ENCODE data around the gene HS6ST2.

Gene HS6ST2

DNA sequence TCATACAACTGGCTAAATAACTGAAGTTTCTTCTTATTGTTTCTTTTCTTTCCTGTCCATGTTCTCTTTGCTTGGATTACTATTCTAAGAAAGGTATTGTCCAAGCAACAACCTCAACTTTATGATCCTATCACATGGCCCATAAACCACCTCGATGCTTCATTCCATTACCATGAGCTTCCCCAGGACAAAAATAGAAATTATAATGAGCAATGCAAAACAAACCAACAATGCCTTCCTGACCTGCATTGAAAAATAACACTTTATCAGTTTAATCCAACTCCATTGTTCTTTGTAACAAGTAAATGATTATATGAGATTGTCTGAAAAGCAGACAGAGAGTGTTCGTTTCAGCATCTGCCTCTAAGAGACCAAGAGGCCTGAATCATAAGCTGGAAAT is 148.8 kb downstream of the HS6ST2 start:
- H3K4me3 Mint-ChIP-seq, result no peak overlapping the region
- no peaks in the 10 kb centered on the region for H3K36me3 Mint-ChIP-seq
- H3K9me3 Mint-ChIP-seq (ENCODE audit: low read depth), result no peaks in the 10 kb centered on the region
- no peaks in the 10 kb centered on the region for H3K4me1 Mint-ChIP-seq (ENCODE audit: low read depth)
- no peak overlapping the region for H3K27ac Mint-ChIP-seq
- H3K27me3 Mint-ChIP-seq, result no peaks in the 10 kb centered on the region

DNA sequence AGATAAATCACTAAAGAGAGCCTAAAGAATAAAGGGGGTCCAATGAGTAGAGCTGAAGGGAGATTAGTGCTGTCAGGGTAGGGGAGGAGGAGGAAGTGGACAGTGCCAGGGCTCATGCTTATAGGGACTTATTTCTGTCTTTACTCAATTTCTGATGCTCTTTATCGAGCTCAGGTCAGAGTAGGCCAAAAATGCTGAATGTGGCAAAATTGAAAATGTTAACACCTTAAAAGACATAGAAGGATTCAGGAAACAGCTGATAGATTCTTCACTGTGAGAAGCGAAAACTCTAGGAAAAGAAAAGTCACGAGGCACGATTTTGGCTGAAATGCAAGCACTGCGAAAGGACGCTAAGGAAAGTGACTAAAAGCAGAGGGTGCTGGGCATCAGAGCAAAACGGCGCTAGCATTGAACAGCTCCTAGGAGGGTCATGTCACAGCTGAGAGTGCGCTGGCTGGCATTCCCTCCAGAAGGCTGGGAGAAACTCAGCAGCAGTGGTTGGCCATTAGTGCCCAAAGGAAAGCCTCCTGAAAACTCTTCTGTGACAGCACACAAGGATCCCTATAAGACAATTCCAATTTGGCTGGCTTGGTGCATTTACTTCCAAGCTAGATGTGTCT is 150.9 kb downstream of the HS6ST2 start:
- no peaks in the 10 kb centered on the region for H3K27me3 Mint-ChIP-seq

DNA sequence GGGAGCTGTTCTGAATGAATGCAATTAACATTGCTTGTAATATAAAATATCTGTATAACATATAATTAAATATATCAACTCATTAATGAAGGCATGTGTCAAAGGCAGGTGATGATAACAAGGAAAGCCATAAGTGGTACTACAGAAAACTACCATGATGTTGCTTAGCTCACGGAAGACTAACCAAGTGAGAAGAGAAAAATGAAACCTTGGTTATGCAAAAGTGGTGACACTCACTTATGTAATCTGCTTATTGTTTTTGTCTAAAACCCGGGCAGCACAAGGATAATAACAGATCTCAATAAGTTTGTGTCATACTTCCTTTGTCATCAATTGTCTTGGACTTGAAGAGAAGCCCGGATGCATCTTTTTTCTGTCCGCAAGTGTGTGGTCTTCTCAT is 156.4 kb downstream of the HS6ST2 start:
- Mint-ChIP-seq H3K27me3 (no peaks in the 10 kb centered on the region), H3K27ac (no peak overlapping the region)

More for the DNA sequence above, 150.9 kb downstream of the HS6ST2 start:
- no peak overlapping the region for H3K4me3 Mint-ChIP-seq
- H3K4me1 Mint-ChIP-seq (ENCODE audit: low read depth), result no peaks in the 10 kb centered on the region
- H3K9me3 Mint-ChIP-seq (ENCODE audit: low read depth), result no peaks in the 10 kb centered on the region
- no peak overlapping the region for H3K27ac Mint-ChIP-seq
- no peaks in the 10 kb centered on the region for H3K36me3 Mint-ChIP-seq

DNA sequence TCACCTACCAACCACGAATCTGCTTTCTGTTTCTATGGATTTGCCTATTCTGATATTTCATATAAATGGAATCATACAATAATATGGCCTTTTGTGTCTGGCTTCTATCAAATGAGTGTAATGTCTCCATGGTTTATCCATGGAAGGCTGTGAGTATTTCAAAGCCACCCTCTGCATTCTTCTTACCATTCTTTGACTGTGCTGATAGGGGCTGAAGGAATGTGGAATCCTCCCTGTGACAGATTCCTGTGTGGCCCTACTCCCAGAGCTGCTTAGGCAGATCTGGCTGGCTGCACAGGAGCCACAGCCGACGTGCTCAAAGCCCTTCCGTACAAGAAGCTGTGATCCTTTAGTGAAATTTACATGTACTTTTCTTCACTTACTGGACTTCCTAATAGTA is 163.2 kb downstream of the HS6ST2 start:
- no peaks in the 10 kb centered on the region for H3K9me3 Mint-ChIP-seq (ENCODE audit: low read depth)
- no peak overlapping the region for H3K27ac Mint-ChIP-seq
- H3K36me3 Mint-ChIP-seq, result no peaks in the 10 kb centered on the region
- no peaks in the 10 kb centered on the region for H3K4me1 Mint-ChIP-seq (ENCODE audit: low read depth)
- H3K27me3 Mint-ChIP-seq, result no peaks in the 10 kb centered on the region
- H3K4me3 Mint-ChIP-seq, result no peak overlapping the region

More for the DNA sequence above, 156.4 kb downstream of the HS6ST2 start:
- H3K4me1 Mint-ChIP-seq (ENCODE audit: low read depth), result no peaks in the 10 kb centered on the region
- no peak overlapping the region for H3K4me3 Mint-ChIP-seq
- H3K36me3 Mint-ChIP-seq, result no peaks in the 10 kb centered on the region
- H3K9me3 Mint-ChIP-seq (ENCODE audit: low read depth), result no peaks in the 10 kb centered on the region

DNA sequence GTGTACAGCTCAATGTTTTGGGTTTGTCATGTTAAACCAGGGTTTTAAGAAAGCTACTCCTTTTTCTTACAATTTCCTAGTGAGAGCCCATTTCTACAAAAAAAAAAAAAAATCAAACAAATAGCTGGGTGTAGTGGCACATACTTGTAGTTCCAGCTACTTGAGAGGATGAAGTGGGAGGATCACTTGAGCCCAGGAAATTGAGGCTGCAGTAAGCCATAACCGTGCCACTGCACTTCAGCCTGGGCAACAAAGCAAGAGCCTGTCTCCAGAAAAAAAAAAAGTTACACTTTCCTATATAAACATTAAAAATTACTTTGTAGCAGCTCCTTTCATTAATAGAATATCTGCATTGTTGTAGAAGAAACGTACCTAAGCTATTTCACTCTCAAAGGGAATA is 166.7 kb downstream of the HS6ST2 start:
- H3K27ac Mint-ChIP-seq, result no peak overlapping the region
- no peaks in the 10 kb centered on the region for H3K36me3 Mint-ChIP-seq
- no peaks in the 10 kb centered on the region for H3K9me3 Mint-ChIP-seq (ENCODE audit: low read depth)
- H3K4me1 Mint-ChIP-seq (ENCODE audit: low read depth), result no peaks in the 10 kb centered on the region
- H3K4me3 Mint-ChIP-seq, result no peak overlapping the region
- H3K27me3 Mint-ChIP-seq, result no peaks in the 10 kb centered on the region

DNA sequence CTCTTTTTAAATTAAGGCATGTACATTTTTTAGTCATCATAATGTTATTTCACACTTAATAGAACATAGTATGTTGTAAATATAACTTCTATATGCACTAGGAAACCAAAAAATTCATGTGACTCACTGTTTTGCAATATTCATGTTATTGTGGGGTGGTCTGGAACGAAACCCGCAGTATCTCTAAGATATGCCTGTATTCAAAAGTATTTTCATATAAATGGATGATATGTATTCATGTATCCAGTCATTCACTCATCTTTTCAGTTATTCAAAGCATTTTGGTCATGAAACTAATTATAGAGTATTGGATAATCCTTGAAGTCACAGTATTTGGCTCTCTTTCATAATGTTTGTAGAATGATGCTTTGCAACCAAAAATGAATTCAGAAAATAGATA is 168.1 kb downstream of the HS6ST2 start:
- Mint-ChIP-seq H3K4me3 (no peak overlapping the region), H3K27me3 (no peaks in the 10 kb centered on the region), H3K4me1 (ENCODE audit: low read depth) (no peaks in the 10 kb centered on the region), H3K27ac (no peak overlapping the region), H3K9me3 (ENCODE audit: low read depth) (no peaks in the 10 kb centered on the region), H3K36me3 (no peaks in the 10 kb centered on the region)

DNA sequence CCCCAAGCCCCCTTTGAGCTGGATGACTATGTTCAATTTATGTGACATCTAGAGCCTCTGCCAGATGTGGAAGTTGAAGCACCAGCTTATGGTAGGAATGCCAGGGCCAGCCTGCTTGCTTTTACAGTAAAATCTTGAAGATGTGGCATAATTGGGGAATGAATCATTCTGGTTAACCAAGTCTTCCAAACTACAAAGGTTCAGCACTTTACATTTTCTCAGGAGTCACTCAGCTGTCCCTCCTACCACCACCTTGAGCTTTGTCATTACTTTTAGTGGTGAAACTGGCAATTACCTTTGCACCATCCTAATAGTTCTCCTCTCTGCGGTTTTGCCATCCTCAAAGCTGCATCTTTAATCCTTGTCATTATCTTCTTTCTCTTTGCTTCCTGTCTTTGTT is 172.2 kb downstream of the HS6ST2 start:
- Mint-ChIP-seq H3K4me3 (no peak overlapping the region), H3K27ac (no peak overlapping the region), H3K27me3 (no peaks in the 10 kb centered on the region), H3K4me1 (ENCODE audit: low read depth) (no peaks in the 10 kb centered on the region), H3K9me3 (ENCODE audit: low read depth) (no peaks in the 10 kb centered on the region), H3K36me3 (no peaks in the 10 kb centered on the region)

DNA sequence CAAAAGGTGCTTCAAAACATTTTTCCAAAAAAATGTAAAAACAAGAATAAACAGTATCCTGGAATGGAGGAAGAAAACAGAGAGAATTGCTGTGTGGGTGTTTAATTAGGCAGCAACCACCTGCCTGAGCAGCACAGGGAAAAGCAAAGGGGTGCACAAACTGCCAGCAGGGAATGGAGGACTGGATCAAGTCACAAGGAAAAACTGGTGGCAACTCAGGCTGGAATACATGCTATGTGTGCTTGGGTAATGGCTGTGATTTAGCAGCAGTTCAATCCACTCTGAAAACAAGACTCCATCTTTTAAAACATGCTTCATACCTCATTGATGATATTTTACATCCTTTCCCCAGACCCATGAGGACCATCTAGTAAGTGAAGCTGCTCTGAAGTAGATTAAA is 179.5 kb downstream of the HS6ST2 start:
- Mint-ChIP-seq H3K36me3 (no peaks in the 10 kb centered on the region), H3K27me3 (no peaks in the 10 kb centered on the region), H3K27ac (no peak overlapping the region), H3K4me1 (ENCODE audit: low read depth) (no peaks in the 10 kb centered on the region), H3K9me3 (ENCODE audit: low read depth) (no peaks in the 10 kb centered on the region), H3K4me3 (no peak overlapping the region)

DNA sequence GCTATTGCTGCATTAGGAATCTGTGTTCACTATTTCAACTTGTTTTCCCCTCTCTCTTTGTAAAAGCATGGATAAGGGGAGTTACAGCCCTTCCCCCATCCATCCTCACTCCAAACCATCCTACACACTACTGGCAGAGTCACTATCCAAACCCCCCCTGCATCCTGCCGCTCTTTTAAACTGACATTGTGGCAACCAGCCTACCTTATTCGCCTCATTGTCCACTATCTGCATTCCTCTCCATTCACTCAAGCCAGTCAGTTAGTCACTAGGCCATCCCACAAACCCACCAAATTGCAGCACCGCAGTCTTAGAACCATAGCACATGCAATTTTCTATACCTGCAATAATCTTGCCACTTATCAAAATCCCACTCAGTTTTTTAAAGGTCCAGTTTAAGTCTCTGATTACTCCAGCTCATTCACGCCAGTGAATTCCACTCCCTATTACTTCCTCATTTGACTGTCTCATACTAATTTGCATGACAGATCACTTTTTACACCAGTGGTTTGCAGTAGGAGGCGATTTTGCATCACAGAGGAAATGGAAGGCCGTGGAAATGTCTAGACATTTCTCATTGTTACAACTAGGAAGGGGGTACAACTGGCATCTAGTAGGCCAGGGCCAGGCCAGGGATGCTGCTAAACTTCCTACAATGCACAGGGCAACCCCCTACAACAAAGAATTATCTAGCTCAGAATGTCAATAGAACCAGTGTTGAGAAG is 181.8 kb downstream of the HS6ST2 start:
- H3K27ac Mint-ChIP-seq, result no peak overlapping the region
- no peaks in the 10 kb centered on the region for H3K27me3 Mint-ChIP-seq
- H3K9me3 Mint-ChIP-seq (ENCODE audit: low read depth), result no peaks in the 10 kb centered on the region
- no peaks in the 10 kb centered on the region for H3K4me1 Mint-ChIP-seq (ENCODE audit: low read depth)
- no peak overlapping the region for H3K4me3 Mint-ChIP-seq
- no peaks in the 10 kb centered on the region for H3K36me3 Mint-ChIP-seq

DNA sequence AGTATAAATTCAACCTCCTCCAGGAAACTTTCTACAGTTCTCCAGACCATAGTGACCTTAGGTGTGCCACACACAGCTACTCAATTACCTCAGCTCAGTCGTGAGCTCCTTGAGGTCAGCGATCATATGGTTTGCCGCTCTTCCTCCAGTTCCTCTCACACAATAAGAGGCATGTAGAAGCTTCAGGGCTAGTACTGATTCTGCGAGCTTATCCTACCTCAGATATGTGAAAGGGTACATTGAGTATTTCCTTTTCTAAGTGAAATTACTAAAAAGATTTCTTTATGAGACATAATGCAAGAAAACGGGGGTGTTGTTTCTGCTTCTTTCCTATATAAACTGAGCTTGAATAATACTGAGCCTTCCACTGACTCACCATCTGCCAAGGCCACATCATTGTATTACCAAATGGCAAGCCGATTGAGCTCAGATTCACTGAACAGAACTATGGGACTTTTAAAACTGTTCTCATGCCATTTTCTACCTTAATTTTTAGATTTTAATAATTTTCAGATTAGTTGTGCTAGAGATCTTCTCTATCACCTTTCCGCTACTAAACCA is 183.1 kb downstream of the HS6ST2 start:
- no peaks in the 10 kb centered on the region for H3K36me3 Mint-ChIP-seq
- no peaks in the 10 kb centered on the region for H3K4me1 Mint-ChIP-seq (ENCODE audit: low read depth)
- no peaks in the 10 kb centered on the region for H3K27me3 Mint-ChIP-seq
- no peak overlapping the region for H3K27ac Mint-ChIP-seq
- H3K4me3 Mint-ChIP-seq, result no peak overlapping the region
- no peaks in the 10 kb centered on the region for H3K9me3 Mint-ChIP-seq (ENCODE audit: low read depth)

DNA sequence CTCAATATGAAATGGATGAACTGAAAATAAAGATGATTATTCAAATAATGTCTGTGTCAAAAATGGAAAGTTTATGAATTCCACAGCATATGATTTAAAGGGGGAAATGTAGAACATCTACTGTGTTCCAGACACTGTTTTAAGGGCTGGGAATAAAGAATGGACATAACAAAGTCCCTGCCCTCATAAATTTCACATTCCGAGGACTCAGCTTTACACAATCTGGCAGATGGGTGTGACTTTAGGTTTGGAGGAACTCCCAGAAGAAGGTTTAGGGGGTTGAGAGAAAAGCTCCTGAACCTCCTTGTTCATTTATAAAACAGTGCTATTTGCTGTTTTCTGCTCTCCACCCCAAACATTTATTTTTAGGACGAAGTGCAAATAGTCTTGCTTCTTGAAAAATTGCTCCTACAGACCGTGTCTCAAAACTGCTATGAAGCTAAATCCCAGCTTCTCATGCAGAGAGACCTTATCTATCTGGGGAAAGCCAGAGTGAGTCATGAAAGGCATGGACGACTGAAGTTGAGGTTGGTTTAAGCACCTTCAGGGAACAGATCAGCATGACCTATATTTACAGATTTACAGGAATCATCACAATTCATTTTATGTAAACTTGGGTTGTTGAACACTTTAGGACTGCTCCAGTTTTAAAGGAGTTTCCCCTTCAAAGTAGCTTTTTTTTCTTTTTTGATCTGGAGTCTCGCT is 184.3 kb downstream of the HS6ST2 start:
- Mint-ChIP-seq H3K4me3 (no peak overlapping the region), H3K4me1 (ENCODE audit: low read depth) (no peaks in the 10 kb centered on the region), H3K9me3 (ENCODE audit: low read depth) (no peaks in the 10 kb centered on the region), H3K27me3 (no peaks in the 10 kb centered on the region), H3K36me3 (no peaks in the 10 kb centered on the region), H3K27ac (no peak overlapping the region)

DNA sequence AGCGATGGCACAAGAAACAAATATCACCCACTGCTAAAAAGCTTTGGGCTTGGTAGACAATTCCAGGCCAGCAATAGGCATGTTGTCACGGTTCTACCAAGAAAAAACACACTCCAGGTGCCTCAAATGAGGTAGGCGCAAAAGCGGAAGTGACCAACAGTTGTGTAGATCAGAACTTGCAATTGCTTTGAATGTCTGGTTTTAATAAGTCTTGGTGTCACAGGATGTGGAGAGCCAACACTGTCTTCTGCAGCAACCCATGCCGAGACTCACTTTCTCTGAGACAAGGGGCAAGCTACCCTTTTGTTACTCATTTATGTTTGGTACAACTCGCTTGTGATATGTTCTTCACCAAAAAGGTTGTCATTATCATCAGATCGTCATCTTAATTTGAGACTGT is 188.8 kb downstream of the HS6ST2 start:
- Mint-ChIP-seq H3K27ac (no peak overlapping the region), H3K27me3 (no peaks in the 10 kb centered on the region), H3K4me3 (no peak overlapping the region), H3K36me3 (no peaks in the 10 kb centered on the region), H3K4me1 (ENCODE audit: low read depth) (no peaks in the 10 kb centered on the region), H3K9me3 (ENCODE audit: low read depth) (no peaks in the 10 kb centered on the region)

DNA sequence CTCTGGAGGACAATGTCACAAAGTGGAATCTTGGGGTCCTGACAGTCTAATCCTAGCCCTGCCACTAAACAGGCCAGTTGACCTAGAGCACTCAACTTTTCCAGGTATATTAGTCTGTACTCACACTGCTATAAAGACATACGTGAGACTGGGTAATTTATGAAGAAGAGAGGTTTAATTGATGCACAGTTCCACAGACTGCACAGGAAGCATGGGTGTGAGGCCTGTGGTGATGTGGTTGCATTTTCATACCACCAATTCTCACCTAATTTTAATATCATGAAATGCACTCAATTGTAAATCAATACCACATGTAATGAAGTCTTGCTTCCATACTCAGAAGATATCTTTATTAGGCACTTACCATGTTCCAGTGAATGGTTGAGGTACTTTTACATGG is 192.0 kb downstream of the HS6ST2 start:
- no peaks in the 10 kb centered on the region for H3K4me1 Mint-ChIP-seq (ENCODE audit: low read depth)
- H3K36me3 Mint-ChIP-seq, result no peaks in the 10 kb centered on the region
- no peak overlapping the region for H3K27ac Mint-ChIP-seq
- no peaks in the 10 kb centered on the region for H3K9me3 Mint-ChIP-seq (ENCODE audit: low read depth)
- no peaks in the 10 kb centered on the region for H3K27me3 Mint-ChIP-seq
- H3K4me3 Mint-ChIP-seq, result no peak overlapping the region

DNA sequence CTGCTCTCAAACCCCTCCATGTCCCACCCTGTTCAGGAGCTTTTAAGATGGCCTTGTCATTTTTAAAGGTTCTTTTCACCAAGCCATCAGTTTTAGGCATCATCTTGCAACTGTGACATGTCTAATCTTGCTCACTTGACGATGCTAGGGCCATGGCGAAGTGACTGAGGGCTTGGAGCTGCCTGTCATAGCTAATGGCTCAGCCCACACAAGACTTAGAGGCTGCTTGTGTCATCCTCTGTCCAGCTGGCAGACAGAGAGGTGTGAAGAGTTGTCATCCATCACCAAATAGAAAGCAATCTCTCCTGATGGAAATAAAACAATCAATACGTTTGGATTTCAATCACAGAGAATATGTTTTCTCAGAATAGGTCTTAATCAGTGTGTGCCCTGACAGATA is 194.9 kb downstream of the HS6ST2 start:
- H3K4me1 Mint-ChIP-seq (ENCODE audit: low read depth), result no peaks in the 10 kb centered on the region
- no peak overlapping the region for H3K4me3 Mint-ChIP-seq
- no peaks in the 10 kb centered on the region for H3K36me3 Mint-ChIP-seq
- no peak overlapping the region for H3K27ac Mint-ChIP-seq
- no peaks in the 10 kb centered on the region for H3K9me3 Mint-ChIP-seq (ENCODE audit: low read depth)
- H3K27me3 Mint-ChIP-seq, result no peaks in the 10 kb centered on the region

DNA sequence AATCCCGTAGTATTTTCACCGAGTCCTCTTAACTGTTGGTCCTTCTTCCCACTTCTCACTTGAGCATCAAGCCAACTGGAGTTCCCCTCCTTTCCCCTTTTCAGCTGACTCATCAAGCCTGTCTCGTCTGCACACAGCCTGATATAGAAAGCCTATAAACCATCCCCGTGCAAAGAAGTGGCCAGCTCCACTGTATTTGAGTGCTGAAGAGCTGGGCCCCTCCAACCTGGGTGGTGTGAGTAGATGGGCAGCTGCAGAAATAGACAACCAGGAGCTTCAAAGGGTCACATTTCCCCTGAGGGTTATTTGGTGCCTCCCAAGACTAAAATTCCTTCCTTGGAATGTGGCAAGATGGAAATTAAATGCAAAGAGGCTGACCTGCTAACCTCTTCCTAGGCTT is 199.7 kb downstream of the HS6ST2 start:
- Mint-ChIP-seq H3K27ac (no peak overlapping the region), H3K4me1 (ENCODE audit: low read depth) (no peaks in the 10 kb centered on the region), H3K4me3 (no peak overlapping the region), H3K9me3 (ENCODE audit: low read depth) (no peaks in the 10 kb centered on the region), H3K27me3 (no peaks in the 10 kb centered on the region), H3K36me3 (no peaks in the 10 kb centered on the region)
